NCI-H128 (cell line): ENCODE measurements around the gene SLC25A22.

Experiments
- DNase-seq: peaks from one replicate; lab custom pipeline; 2025; ENCODE audit not compliant: unreplicated experiment; lab: John Stamatoyannopoulos, UW

Gene SLC25A22

DNA sequence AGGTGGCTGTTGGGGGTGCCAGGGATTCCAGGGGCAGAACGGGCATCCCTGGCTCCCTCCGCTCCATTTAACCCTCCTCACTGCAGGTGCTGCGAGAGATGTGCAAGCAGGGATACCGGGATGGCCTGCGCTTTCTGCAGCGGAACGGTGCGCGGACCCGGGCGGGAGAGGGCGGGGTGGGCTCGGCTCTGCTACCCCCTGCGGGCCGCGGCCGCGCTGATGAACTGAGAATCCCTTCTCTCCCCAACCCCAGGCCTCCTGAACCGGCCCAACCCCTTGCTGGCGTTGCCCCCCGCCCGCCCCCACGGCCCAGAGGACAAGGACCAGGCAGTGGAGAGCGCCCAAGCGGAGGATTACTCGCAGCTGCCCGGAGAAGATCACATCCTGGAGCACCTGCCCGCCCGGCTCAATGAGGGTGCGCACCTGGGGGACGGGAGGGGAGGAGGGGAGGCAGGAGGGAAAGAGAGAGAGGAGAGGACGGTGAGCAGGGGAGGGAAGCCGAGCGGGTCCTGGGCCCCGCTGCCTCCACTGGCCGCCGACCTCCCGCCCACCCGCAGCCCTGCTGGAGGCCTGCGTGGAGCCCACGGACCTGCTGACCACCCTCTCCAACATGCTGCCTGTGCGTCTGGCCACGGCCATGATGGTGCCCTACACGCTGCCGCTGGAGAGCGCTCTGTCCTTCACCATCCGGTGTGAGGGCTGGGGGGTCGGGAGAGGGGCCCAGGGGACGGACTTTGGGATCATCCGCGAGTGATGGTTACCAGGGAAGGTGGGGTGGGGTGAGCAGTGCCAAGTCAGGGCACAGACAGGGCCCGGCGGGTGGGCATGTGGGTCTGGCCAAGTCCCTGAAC, 25.6 kb upstream of the SLC25A22 start:
- DNase-seq = no peak

DNA sequence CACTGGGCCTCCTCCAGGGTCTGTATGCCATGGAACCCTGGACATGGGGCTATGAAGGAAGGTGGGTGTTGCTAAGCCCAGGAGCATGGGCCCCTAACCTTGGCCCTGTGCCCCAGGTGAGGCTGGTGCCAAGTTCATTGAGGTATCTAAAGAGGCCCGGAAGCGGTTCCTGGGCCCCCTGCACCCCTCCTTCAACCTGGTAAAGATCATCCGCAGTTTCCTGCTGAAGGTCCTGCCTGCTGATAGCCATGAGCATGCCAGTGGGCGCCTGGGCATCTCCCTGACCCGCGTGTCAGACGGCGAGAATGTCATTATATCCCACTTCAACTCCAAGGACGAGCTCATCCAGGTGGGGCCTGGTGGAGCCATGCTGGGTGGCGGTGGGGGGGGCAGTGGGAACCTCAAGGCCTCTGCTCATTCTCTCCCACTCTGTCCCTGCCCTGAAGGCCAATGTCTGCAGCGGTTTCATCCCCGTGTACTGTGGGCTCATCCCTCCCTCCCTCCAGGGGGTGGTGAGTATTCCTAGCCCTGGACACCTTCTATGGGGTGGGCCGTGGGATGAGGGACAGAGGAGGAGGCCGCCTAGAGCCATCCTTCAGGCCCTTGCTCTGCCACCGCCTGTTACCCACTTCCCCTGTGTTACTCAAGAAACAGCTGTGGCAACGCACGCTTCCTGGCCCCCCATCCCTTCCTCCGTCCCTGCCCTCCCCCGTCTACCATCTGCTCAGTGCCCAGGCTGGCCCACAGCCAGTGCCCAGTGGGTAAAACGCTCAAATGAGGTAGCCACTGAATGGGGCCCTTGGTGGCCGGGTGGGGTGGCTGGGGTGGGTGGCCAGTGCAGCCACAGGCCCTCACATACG, 23.7 kb upstream of the SLC25A22 start:
- DNase-seq = no peak

DNA sequence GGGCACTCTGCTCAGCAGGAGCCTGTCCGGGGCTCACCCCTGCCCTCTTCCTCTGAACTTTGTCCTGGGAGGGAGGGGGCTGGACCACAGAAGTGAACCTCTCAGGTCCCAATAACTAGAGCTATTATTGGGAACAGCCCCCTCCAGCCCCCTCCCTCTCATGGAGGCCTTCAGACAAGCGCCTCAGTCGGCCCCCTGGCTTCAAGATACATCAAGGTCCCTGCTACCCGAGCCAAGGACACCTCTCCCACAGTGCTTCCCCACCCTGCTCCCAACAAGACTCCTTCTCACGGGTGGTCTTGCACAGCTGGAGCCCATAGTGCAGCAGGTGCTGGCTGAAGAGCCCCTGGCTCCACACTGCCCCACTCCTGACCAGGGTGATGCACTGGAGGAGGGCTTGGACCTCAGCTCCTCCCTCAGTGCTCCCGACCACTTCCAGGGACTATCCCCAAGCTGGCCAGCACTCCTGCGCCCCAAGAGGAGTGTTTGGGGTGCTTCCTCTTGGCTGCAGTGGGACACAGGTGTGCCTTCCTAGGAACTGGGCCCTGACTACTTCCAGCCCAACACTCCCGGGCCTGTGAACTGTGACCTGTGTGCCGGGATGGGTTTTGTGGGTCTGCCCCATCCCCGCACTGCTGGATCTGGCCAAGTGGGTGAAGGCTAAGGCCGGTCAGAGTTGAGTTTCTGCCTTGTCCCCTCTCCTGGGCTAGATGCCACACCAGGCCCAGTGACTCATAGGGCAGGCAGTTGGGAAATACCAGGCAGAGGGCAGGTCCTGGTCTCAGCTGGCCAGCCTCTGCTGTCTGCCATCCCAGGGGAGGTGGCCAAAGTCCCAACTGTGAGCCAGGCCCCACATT, 22.8 kb upstream of the SLC25A22 start:
- DNase-seq = no peak

DNA sequence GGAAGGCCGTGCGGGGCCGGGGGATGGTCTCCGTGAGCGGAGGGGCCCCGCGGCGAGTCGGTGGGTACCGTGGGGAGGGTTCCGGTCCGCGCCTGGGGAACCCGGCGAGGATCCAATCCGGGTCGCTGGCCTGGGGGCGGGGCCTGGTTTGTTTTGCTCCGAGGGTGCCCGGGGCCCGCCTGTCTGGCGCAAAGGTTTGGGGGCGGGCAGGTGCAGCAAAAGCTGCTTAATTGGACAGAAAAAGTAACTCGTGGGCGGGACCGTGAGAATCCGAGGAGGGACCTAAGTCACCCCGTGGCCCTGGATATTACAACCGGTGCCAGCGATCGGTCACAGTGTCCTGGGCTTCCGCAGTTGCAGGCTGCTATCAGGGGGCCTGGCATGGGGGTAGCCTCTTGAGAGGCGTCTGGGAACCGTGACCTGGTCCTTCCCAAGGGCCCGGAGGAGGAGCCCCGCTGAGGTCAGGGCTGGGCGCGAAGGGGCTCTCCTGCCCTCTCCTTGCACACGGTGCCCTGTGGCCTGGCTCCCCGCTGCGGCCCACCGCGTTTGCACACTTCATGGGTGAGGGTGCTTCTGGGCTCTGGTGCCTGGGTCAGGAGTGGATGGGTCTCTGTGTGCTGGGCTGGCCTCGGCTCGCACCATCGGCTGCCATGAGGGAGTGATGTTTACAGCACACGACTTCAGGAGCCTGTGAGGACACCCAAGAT, 22.0 kb upstream of the SLC25A22 start:
- peak; percentile 57 for DNase-seq

DNA sequence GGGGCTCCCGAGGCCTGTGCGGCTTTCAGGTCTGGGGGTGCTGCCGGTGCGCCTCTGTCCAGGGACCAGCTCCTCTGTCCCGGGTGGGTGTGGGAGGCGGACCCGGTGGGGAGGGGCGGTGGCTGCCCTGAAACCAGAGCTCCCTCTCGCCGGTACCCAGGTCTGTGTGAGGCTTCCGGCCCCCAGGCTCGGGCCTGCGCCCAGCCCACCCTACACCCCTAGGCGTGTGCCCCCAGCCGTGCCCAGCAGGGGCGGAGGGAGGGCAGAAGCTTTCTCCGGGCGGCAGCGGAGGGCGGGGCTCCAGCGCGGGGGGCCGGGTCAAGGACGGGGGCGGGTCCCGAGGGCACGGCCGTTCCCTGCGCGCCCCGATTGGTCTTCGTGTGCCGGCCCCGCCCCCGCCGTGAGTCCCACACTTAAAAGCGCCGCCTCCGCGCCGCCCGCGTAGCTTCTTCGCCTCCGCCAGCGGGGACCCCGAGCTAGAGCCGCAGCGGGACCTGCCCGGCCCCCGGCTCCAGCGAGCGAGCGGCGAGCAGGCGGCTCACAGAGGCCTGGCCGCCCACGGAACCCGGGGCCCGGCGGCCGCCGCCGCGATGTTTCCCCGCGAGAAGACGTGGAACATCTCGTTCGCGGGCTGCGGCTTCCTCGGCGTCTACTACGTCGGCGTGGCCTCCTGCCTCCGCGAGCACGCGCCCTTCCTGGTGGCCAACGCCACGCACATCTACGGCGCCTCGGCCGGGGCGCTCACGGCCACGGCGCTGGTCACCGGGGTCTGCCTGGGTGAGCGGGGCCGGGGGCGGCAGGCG, 21.2 kb upstream of the SLC25A22 start:
- DNase-seq = peak; percentile 66

DNA sequence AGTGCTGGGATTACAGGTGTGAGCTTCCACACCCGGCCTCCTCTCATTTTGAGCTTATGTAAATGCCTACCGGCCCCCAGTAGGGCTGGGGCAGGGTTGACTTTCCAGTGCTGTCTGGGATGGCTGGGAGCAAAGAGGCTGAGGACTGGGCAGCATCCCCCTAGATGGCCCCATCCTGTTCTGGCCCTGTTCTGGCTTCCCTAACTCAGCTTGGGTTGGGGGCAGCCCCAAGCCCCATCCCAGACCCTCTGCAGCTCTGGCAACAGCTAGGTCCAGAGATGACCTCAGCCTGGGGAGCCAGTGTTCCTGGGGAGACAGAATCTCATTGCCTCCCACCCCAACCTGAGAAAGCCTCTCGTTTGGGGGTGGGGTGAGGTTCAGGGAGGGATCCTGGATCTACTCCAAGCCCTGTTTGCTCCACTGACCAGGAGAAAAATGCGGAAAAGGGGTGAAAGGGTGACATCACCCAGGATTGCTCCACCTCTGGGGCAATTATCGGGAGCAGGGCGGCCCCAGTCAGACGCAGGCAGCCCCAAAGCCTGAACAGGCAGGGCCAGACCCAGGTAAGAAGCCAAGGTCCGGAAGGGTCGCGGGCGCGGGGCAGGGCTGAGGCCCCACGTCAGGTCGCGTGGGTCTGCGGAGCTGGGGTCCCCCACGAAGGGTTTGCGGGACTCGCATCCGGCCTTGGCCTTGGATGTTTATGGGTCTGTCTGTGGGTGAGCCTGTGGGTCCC, 20.5 kb upstream of the SLC25A22 start, which contains the start of gene PNPLA2:
PNPLA2 (plus strand) TSS at position 519 of the 733 bp plus-strand sequence. CDS start 805 bp downstream, outside the sequence.
- DNase-seq = no peak

DNA sequence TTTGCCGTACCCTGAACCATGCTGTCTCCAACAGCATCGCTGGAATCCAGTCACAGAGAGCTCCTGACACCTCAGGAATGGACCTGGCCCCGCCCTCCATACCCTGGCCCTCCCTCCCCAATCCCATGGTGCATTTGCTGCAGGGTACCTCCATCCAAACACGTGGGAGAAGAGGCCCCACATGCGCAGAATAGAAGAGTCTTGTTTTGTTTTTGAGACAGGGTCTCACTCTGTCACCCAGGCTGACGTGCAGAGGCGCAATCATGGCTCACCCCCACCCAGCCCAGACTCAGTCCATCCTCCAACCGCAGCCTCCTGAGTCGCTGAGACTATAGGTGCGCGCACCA, 18.3 kb upstream of the SLC25A22 start:
- DNase-seq = no peak

DNA sequence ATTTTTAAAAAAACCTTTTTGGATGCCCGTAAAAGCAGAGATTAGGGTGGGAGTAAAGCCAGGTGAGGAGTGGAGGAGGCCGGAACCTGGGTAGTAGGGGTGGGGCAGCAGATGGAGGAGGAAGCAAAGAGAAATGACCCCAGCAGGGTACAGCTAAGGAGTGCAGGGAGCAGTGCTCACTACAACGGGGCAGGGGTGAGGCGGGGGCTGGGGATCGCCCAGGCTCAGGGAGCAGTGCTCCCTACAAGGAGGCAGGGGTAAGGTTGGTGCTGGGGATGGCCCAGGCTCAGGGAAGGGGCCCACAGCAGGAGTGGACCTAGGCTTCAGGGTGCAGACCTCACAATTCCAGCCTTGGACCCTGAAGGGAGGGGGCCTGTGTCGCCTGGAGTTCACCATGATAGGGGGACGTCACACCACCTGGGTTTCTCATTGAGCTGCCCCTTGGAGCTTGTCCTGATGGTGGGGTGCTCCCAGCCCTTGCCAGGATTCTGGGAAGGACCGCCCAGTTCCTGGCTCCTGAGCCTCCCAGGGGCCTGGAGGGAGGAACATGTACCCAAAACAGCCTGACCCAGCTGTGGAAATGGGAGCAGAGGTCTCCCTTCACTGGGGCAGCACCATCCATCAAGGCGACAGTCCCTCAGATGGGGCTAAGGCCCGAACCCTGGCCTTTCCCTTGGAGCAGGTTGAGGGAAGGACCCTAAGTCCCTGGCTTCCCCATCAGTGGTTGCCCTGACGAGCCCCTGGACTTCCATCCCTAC, 17.8 kb upstream of the SLC25A22 start:
- DNase-seq = no peak

DNA sequence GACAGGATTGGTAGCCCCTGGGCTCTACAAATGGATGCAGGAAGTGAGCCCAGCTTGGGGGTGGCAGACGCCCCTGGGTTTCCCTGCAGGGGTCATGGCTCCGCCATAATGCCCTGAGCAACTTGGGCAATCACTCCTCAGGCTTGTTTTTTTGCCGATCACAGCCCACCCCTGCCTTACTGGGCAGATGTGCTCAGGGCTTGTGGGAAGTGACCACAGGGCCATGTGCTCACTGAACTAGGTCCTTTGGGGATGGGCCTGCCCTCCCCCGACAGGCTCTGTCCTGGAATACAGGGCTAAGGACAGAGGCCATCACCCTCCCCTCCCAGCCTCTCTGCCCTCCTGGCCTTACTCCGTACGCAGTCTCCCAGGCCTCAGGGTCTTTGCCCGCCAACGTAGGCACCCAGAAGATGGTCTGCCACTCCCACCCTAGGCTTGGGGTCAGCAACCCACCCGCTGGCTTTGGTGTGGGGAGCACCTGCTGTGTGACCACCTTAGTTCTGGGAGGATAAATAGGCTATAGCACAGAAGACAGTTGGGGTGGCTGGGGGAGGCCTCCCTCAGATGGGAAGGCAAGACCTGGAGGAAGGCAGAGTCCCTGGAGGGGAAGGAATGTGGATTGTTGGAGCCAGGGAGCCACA, 15.5 kb upstream of the SLC25A22 start:
- no peak for DNase-seq

DNA sequence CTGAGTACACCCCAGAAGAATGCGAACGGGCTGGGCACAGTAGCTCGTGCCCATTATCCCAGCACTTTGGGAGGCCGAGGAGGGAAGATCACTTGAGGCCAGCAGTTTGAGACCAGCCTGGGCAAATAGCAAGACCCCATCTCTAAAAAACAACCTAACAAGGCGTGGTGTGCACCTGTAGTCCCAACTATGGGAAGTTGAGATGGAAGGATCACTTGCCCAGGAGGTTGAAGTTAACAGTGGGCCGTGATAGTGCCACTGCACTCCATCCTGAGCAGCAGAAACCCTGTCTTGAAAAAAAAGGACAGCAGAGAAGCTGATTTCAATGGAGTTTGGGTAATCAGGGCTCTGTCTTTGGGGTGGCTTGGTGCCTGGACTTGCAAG, 15.0 kb upstream of the SLC25A22 start:
- no peak for DNase-seq

DNA sequence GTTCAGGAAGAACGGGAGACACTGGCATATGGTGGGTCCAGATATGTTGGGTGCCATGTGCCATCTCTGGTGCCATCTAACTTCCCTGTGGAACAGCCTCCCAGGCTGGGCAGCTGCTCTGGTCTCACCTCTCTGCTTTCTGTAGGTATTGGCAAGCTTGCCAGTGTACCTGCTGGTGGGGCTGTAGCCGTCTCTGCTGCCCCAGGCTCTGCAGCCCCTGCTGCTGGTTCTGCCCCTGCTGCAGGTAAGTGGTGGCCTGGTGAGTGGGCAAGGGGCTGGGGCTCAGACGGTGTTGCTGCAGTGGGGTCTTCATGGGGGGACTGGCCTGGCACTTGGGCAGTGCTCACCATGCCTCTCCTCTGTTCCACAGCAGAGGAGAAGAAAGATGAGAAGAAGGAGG, 14.3 kb upstream of the SLC25A22 start:
- no peak for DNase-seq

DNA sequence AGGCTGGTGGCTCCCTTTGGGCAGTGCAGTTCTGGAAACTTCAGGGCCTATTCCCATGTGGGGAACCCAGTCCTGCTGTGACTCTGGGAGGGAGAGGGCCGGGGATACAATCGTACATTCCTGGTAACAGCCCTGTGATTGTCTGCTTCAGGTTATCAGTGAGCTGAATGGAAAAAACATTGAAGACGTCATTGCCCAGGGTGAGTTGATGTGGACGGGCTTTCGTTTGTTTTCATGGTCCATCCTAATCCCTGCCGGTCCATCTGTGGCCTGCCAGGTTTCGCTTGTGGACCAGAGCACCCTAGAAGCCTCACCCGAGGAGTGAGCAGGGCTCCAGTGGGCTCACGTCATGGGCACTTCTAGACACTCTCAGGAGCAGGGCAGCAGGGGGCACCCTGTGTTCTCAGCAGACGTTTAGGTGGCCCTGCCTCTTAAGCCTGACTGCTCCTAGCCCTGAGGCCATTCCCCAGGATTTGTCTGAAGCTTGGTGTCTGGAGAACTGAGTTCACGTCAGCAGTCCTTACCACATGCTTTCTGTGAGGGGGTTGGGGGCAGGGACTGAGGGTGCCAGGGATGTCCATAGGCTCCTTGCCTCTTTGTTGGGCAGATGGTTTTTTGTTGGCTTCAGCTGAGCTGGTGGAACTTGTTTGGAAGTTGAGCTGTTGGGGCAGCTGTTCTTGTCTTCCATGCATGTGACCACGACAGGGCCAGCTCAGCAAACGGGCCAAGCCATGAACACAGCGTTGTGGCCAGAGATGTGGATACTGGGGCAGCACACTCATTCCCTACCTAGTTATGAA, 13.6 kb upstream of the SLC25A22 start:
- no peak for DNase-seq

DNA sequence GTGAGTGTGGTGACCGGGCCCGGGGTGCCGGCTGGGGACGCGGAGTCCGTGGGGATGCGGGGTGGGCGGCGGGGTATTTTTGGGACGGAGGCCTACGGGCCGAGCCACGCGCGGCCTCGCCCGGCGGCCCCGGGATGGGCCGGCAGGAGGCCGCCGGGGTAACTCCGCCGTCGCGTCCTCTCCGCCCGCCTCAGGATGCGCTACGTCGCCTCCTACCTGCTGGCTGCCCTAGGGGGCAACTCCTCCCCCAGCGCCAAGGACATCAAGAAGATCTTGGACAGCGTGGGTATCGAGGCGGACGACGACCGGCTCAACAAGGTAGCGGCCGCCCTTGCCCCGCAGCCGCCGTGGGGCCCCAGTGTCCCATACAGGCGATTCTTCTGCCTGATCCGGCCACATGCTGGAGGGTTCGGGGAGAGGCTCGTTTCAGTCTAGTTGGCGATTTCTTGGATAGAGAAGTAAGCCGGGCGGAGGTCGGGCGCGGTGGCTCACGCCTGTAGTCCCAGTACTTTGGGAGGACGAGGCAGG, 12.0 kb upstream of the SLC25A22 start:
- no peak for DNase-seq

DNA sequence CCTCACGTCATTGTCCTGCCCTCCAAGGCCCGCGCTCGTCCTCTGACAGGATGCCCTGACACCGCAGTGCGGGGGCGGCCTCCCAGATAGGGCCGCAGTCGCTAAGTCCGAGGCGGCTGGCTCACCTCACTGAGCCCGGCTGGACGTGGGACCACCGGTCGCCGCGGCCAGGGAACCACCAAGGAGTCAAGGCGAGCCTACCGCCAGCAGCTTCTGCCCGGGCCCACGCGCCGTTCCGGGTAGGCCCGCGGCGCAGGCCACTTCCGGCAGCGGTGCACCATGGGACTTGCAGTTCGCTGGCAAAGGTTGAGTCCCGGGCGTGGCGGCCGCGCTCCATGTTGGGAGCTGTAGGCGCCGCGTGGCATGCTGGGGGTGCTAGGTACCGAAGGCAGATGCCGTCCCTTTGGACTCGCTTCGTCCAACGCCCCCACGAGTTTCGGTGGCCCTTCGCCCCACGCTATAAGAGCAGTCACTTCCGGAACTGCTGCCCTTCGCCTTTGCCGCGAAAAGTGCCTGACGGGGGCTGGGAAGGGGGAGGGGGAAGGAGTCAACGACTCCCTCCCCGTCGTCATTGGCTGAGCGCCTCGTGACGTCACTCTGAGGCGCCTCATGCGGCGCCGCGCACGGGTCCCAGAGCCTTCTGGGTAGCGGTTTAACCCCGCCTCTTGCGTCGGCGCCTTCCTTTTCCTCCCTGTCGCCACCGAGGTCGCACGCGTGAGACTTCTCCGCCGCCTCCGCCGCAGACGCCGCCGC, 11.4 kb upstream of the SLC25A22 start, which contains the start of gene RPLP2:
RPLP2 (plus strand) TSS at position 681 of the 753 bp plus-strand sequence. CDS start 268 bp downstream, outside the sequence.
- DNase-seq = peak; percentile 94

DNA sequence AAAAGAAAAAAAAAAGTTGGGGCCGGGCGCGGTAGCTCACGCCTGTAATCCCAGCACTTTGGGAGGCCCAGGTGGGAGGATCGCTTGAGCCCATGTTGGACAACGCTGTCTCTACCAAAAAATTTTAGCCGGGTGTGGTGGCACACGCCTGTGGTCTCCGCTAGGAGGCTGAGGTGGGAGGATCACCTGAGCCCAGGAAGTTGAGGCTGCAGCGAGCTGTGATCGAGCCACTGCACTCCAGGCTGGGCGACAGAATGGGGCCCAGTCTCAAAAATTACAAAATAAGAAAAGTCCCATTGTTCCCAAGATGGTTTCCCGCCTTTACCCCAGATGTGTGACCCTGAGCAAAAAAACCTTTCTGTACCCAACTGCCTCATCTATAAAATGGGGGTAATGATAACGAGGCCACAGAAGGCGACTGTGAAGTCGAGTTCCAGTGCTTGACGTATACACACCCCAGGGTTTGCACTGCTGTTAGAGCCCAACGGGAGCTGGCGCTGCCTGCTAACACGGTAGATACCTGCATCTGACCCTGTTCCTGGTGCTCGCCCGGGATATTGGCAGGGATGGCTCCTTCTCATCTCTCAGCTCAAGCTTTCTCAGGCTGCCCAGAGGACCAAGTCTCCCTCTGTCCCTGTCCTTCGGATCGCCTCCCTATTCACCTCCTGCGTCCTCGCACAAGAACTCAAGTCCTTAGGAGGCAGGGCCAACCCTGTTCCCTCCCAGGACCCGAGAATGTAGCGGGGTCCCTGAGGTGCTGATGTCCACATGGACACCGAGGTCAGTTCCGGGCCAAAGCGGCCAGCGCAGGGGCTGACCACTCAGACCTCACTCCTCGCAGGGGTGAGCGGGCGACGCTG, 10.6 kb upstream of the SLC25A22 start:
- DNase-seq = no peak
